ENCODE data around the gene C16orf78. TPM values are rescaled to one million over a fixed set of nuclear protein-coding genes. Genes with fewer than 3 reads are reported as not detected.

Gene C16orf78
- total and polyA plus RNA-seq, 4 donors = not detected

- ATAC-seq (ENCODE audit: insufficient read depth, low FRiP score) (no peak), DNase-seq (no peak)
- WGBS, 2 donors = 56 to 57% methylated on average over 3 of the region's 3 CpGs
- Histone ChIP-seq H3K9ac (ENCODE audit: insufficient read depth in 1 of 2, low read length in 2 of 2) (no peak overlapping the region), H3K4me3 (no peak overlapping the region), H3K27ac (ENCODE audit: low read depth in 1 of 2, low read length in 1 of 2) (no peak overlapping the region), H3K9me3 (ENCODE audit: control insufficient read depth in 4 of 4, insufficient read depth in 3 of 4, low read length in 3 of 4) (no peaks in the 10 kb centered on the region), H3K36me3 (ENCODE audit: control insufficient read depth in 4 of 4, insufficient read depth in 4 of 4, low read length in 4 of 4) (no peaks in the 10 kb centered on the region), H3K4me1 (ENCODE audit: control insufficient read depth in 5 of 5, insufficient read depth in 5 of 5, low read length in 5 of 5) (no peaks in the 10 kb centered on the region), H3K27me3 (ENCODE audit: control insufficient read depth in 3 of 3, insufficient read depth in 3 of 3, low read length in 2 of 3) (no peaks in the 10 kb centered on the region)
- no peak for TF ChIP-seq CTCF (IDR thresholded peaks at IDR 0.05; ENCODE audit: control extremely low read depth, extremely low read depth)
Measured at GRCh38 chr16:49366669-49367068, 6.9 kb upstream of the C16orf78 start.

- 71 to 85% methylated on average over 3 of the region's 3 CpGs for WGBS, 2 donors
- no peak overlapping the region for H3K9ac ChIP-seq (ENCODE audit: insufficient read depth in 1 of 2, low read length in 2 of 2)
- H3K9me3 ChIP-seq (ENCODE audit: control insufficient read depth in 4 of 4, insufficient read depth in 3 of 4, low read length in 3 of 4) = peaks cover 0 to 3% (median 0%) of the 10 kb centered on the region in 4 donors
- no peaks in the 10 kb centered on the region for H3K4me1 ChIP-seq (ENCODE audit: control insufficient read depth in 5 of 5, insufficient read depth in 5 of 5, low read length in 5 of 5)
- H3K27me3 ChIP-seq (ENCODE audit: control insufficient read depth in 3 of 3, insufficient read depth in 3 of 3, low read length in 2 of 3) = no peaks in the 10 kb centered on the region
- DNase-seq (no peak), ATAC-seq (ENCODE audit: insufficient read depth, low FRiP score) (no peak)
- H3K4me3 ChIP-seq = no peak overlapping the region
- no peak for TF ChIP-seq CTCF (IDR thresholded peaks at IDR 0.05; ENCODE audit: control extremely low read depth, extremely low read depth)
- no peak overlapping the region for H3K27ac ChIP-seq (ENCODE audit: low read depth in 1 of 2, low read length in 1 of 2)
- H3K36me3 ChIP-seq (ENCODE audit: control insufficient read depth in 4 of 4, insufficient read depth in 4 of 4, low read length in 4 of 4) = no peaks in the 10 kb centered on the region
Measured at GRCh38 chr16:49369651-49370611, 3.7 kb upstream of the C16orf78 start.

GRCh38 chr16:49376206-49376605 lies 2.6 kb downstream of the C16orf78 start:
- ATAC-seq (ENCODE audit: insufficient read depth, low FRiP score) (no peak), DNase-seq (no peak)
- no peak for TF ChIP-seq CTCF (IDR thresholded peaks at IDR 0.05; ENCODE audit: control extremely low read depth, extremely low read depth)
- Histone ChIP-seq H3K27ac (ENCODE audit: low read depth in 1 of 2, low read length in 1 of 2) (no peak overlapping the region), H3K9ac (ENCODE audit: insufficient read depth in 1 of 2, low read length in 2 of 2) (no peak overlapping the region), H3K4me3 (no peak overlapping the region), H3K9me3 (ENCODE audit: control insufficient read depth in 4 of 4, insufficient read depth in 3 of 4, low read length in 3 of 4) (peaks cover 0 to 3% (median 0%) of the 10 kb centered on the region in 4 donors), H3K4me1 (ENCODE audit: control insufficient read depth in 5 of 5, insufficient read depth in 5 of 5, low read length in 5 of 5) (no peaks in the 10 kb centered on the region), H3K36me3 (ENCODE audit: control insufficient read depth in 4 of 4, insufficient read depth in 4 of 4, low read length in 4 of 4) (no peaks in the 10 kb centered on the region), H3K27me3 (ENCODE audit: control insufficient read depth in 3 of 3, insufficient read depth in 3 of 3, low read length in 2 of 3) (peaks cover 0 to 2% (median 0%) of the 10 kb centered on the region in 3 donors)
- 88 to 93% methylated on average over 4 of the region's 4 CpGs for WGBS, 2 donors
